ENCODE results near the gene RAD51B.

RAD51B gene

GRCh38 chr14:68377459-68377858 lies 557.9 kb downstream of the RAD51B start:
- Mint-ChIP-seq H3K27ac (peak overlapping the region; percentile 78 to 93 (median 80)), H3K36me3 (ENCODE audit: low read depth) (no peaks in the 10 kb centered on the region), H3K4me1 (peaks cover 58% of the 10 kb centered on the region), H3K4me3 (no peak overlapping the region), H3K27me3 (ENCODE audit: low read depth) (no peaks in the 10 kb centered on the region), H3K9me3 (no peaks in the 10 kb centered on the region)
- TF ChIP-seq CTCF (IDR thresholded peaks at IDR 0.05; ENCODE audit: unreplicated experiment in 3 of 3): no peak

GRCh38 chr14:68379510-68380328 lies 560.1 kb downstream of the RAD51B start:
- Mint-ChIP-seq H3K27me3 (ENCODE audit: low read depth) (no peaks in the 10 kb centered on the region), H3K4me1 (peaks cover 60% of the 10 kb centered on the region), H3K36me3 (ENCODE audit: low read depth) (no peaks in the 10 kb centered on the region), H3K4me3 (no peak overlapping the region), H3K9me3 (no peaks in the 10 kb centered on the region), H3K27ac (peak overlapping the region; percentile 14 to 37 (median 18))
- TF ChIP-seq CTCF (IDR thresholded peaks at IDR 0.05; ENCODE audit: unreplicated experiment in 3 of 3): no peak

DNA sequence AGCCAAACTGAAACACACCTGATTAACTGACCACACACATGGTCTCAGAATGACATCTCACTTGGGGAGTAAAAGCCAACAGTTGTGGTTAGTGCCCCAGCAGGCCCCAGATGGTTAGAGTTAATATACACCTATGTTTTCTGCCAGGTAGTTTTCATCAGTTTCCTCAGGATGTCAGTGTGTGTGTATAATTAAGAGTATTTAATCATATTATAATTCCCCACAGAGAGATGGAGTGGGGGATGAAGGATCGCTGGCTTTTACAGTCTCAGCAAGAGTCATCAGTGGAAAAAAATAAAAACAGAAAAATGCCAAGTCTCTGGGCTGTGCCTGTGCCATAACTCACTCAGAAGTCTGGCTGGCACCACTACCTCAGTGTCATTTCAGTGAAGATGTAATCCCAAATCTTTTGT lies 560.8 kb downstream of the RAD51B start:
- Mint-ChIP-seq H3K27ac (peak overlapping the region; percentile 14 to 37 (median 18)), H3K27me3 (ENCODE audit: low read depth) (no peaks in the 10 kb centered on the region), H3K4me3 (no peak overlapping the region), H3K36me3 (ENCODE audit: low read depth) (no peaks in the 10 kb centered on the region), H3K9me3 (no peaks in the 10 kb centered on the region), H3K4me1 (peaks cover 60% of the 10 kb centered on the region)
- no peak for TF ChIP-seq CTCF (IDR thresholded peaks at IDR 0.05; ENCODE audit: unreplicated experiment in 3 of 3)

DNA sequence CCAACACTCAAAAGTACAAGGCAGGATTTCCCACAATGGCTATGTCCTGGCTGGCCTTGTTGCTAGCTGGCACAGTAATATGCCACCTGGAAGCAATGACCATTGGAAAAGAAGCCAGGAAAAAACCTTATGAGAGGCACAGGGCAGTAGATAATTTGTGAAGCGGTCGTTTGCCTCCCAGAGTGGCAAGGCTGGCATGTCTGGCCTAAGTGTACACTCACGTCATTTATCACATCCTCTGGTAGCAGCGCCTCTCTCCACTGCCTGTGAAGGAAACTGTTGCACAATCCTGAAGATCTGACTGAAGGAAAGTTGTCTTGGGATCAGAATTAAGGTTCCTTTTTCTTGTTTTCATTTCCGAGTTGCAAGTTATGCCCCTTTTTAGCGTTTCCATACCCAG lies 564.8 kb downstream of the RAD51B start:
- Mint-ChIP-seq H3K9me3 (no peaks in the 10 kb centered on the region), H3K27me3 (ENCODE audit: low read depth) (no peaks in the 10 kb centered on the region), H3K4me3 (no peak overlapping the region), H3K4me1 (peaks cover 58% of the 10 kb centered on the region), H3K27ac (peak overlapping the region in 2 of 3 experiments; percentile 96 to 98), H3K36me3 (ENCODE audit: low read depth) (no peaks in the 10 kb centered on the region)
- TF ChIP-seq CTCF (IDR thresholded peaks at IDR 0.05; ENCODE audit: unreplicated experiment in 3 of 3): no peak

- Mint-ChIP-seq H3K27ac (peak overlapping the region; percentile 68 to 98 (median 96)), H3K4me3 (no peak overlapping the region), H3K27me3 (ENCODE audit: low read depth) (no peaks in the 10 kb centered on the region), H3K9me3 (no peaks in the 10 kb centered on the region), H3K4me1 (peaks cover 58% of the 10 kb centered on the region), H3K36me3 (ENCODE audit: low read depth) (no peaks in the 10 kb centered on the region)
- TF ChIP-seq CTCF (IDR thresholded peaks at IDR 0.05; ENCODE audit: unreplicated experiment in 3 of 3): no peak
Observed at GRCh38 chr14:68384881-68385280, 565.3 kb downstream of the RAD51B start.

DNA sequence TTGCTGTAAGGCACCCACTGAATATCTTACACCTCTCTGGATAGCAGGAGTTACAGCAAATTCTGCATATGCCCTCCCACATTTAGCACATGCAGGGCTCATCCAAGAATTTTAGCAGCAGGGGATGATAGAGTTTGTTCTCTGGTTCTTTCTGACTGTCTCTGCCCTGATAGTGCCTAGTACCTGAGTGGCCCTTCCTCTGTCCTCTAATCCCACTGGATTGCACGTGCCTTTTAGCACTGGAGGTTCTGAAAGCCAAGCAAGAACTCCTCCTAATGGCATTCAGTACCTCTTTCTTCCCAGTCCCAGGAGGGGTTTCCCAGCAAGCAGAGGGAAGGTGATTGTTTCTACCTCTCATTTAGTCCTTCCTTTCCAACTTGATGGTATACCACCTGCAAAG lies 566.9 kb downstream of the RAD51B start:
- TF ChIP-seq CTCF (IDR thresholded peaks at IDR 0.05; ENCODE audit: unreplicated experiment in 3 of 3): no peak
- H3K36me3 Mint-ChIP-seq (ENCODE audit: low read depth): no peaks in the 10 kb centered on the region
- no peaks in the 10 kb centered on the region for H3K27me3 Mint-ChIP-seq (ENCODE audit: low read depth)
- no peak overlapping the region for H3K4me3 Mint-ChIP-seq
- H3K9me3 Mint-ChIP-seq: no peaks in the 10 kb centered on the region
- peaks cover 69% of the 10 kb centered on the region for H3K4me1 Mint-ChIP-seq
- peak overlapping the region; percentile 93 to 98 (median 96) for H3K27ac Mint-ChIP-seq

Measured in nephron (organoid).